Gastroesophageal sphincter (tissue), 4 donors: ENCODE measurements around the gene FRRS1. TPM values are rescaled to one million over a fixed set of nuclear protein-coding genes. Genes with fewer than 3 reads are reported as not detected.
A peak's percentile ranks its signal among the peaks of the same experiment; 100 is the strongest.

ENCODE experiments used
- ATAC-seq: fragments of 150-250 bp; one replicate; pipeline ENCODE4 v1.9.1; 2016; ENCODE audit warnings: mild to moderate bottlenecking, moderate library complexity
- H3K27ac ChIP-seq, 4 donors: fragments of 200-600 bp; sonication (generic) in 3 of 4; 1 replicate in 3 of 4; 2 replicates in 1 of 4; pipeline ENCODE4 v1.5.1; 2016 to 2019
- H3K27me3 ChIP-seq: fragments of 200-600 bp; sonication (generic); one replicate; pipeline ENCODE4 v1.5.1; 2019
- H3K36me3 ChIP-seq, 2 donors: fragments of 200-600 bp; sonication (generic); one replicate each; pipeline ENCODE4 v1.5.1; 2019; ENCODE audit warnings: control low read depth in 1 of 2
- H3K4me1 ChIP-seq, 3 donors: fragments of 200-600 bp; sonication (generic); 1 replicate in 2 of 3; 2 replicates in 1 of 3; pipeline ENCODE4 v1.5.1; 2016 to 2019; ENCODE audit warnings: control low read depth in 2 of 3
- H3K4me3 ChIP-seq, 2 donors: fragments of 200-600 bp; sonication (generic); one replicate each; pipeline ENCODE4 v1.5.1; 2019; ENCODE audit warnings: mild to moderate bottlenecking in 1 of 2, moderate library complexity in 1 of 2
- H3K9me3 ChIP-seq, 3 donors: fragments of 200-600 bp; sonication (generic); one replicate each; pipeline ENCODE4 v1.5.1; 2017 to 2019; ENCODE audit warnings: control low read depth in 2 of 3
- EP300 ChIP-seq: sonication (generic); formaldehyde crosslinking; IDR thresholded peaks from one replicate; pipeline ENCODE4 v1.6.1; 2017; ENCODE audit warnings: antibody characterized with exemption, mild to moderate bottlenecking
- POLR2A ChIP-seq, 2 donors: fragments of 450-650 bp; IDR thresholded peaks; one replicate each; pipeline ENCODE4 v1.6.1; 2017; ENCODE audit warnings: antibody characterized with exemption in 2 of 2, mild to moderate bottlenecking in 2 of 2, moderate library complexity in 1 of 2
- POLR2AphosphoS5 ChIP-seq: sonication (generic); formaldehyde crosslinking; IDR thresholded peaks from one replicate; pipeline ENCODE4 v1.6.1; 2017; ENCODE audit warnings: antibody characterized with exemption
- WGBS, 2 donors: methylation state at CpG; one replicate each; pipeline ENCODE4 v1.1.5; 2018; ENCODE audit warnings: low coverage in 1 of 2; 5-methylcytosine and 5-hydroxymethylcytosine counted together
- total RNA-seq, 4 donors: library from RNA; depleted of rRNA; stranded (reverse); fragments of >200 nt; gene quantifications; one replicate each; pipeline ENCODE4 v1.1.0, GENCODE V29; 2016
- TF ChIP-seq, protein P1 (sequence below), 4 experiments: fragments of 200-600 bp in 2 of 4; fragments of 450-650 bp in 2 of 4; sonication (generic) in 1 of 4; IDR thresholded peaks; one replicate each; pipeline ENCODE4 v1.5.1; 2017 to 2019; ENCODE audit warnings: antibody characterized with exemption in 4 of 4, mild to moderate bottlenecking in 2 of 4, moderate library complexity in 2 of 4

FRRS1 gene
- total RNA-seq, 4 donors from 2014 or later, result 2.5 to 5.3 (median 3.1) TPM

- peaks cover 3 to 39% (median 7%) of the 10 kb centered on the region in 3 donors for H3K4me1 ChIP-seq
- WGBS, 2 donors, result 66 to 91% methylated on average over 3 to 4 of the region's 4 CpGs
- ATAC-seq, result no peak
- TF ChIP-seq POLR2A (IDR thresholded peaks at IDR 0.05), result no peak
- no peak for TF ChIP-seq POLR2AphosphoS5
- no peak for TF ChIP-seq EP300
- TF ChIP-seq, protein P1, sequence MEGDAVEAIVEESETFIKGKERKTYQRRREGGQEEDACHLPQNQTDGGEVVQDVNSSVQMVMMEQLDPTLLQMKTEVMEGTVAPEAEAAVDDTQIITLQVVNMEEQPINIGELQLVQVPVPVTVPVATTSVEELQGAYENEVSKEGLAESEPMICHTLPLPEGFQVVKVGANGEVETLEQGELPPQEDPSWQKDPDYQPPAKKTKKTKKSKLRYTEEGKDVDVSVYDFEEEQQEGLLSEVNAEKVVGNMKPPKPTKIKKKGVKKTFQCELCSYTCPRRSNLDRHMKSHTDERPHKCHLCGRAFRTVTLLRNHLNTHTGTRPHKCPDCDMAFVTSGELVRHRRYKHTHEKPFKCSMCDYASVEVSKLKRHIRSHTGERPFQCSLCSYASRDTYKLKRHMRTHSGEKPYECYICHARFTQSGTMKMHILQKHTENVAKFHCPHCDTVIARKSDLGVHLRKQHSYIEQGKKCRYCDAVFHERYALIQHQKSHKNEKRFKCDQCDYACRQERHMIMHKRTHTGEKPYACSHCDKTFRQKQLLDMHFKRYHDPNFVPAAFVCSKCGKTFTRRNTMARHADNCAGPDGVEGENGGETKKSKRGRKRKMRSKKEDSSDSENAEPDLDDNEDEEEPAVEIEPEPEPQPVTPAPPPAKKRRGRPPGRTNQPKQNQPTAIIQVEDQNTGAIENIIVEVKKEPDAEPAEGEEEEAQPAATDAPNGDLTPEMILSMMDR (IDR thresholded peaks at IDR 0.05), result no peak
- H3K4me3 ChIP-seq, result no peak overlapping the region
- H3K27me3 ChIP-seq, result no peaks in the 10 kb centered on the region
- H3K27ac ChIP-seq, result no peak overlapping the region
- no peaks in the 10 kb centered on the region for H3K9me3 ChIP-seq
- peaks cover 0 to 24% of the 10 kb centered on the region in 2 donors for H3K36me3 ChIP-seq
Observed at GRCh38 chr1:99669376-99669775, 97.1 kb downstream of the FRRS1 start.

DNA sequence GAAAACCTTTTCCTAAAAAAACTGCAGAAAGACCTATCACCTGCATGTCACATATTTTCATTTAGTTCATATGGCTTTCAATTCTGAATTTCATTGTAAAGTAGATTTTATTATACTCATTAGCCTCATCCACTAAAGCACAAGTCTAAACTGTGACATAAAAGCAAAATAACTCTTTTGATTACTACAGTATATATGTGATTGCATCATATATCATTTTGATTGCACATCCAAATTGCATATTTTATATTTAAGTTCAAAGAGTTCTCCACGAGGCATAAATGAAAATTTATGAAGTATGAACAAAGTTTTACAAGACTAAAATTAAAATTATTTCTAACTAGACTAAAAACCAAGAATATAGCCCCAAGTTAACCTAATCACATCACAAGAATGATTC, 101.2 kb downstream of the FRRS1 start:
- no peak overlapping the region for H3K4me3 ChIP-seq
- TF ChIP-seq, protein P1 (IDR thresholded peaks at IDR 0.05), result no peak
- TF ChIP-seq POLR2A (IDR thresholded peaks at IDR 0.05) (no peak), EP300 (no peak), POLR2AphosphoS5 (no peak)
- H3K36me3 ChIP-seq, result peaks cover 0 to 24% of the 10 kb centered on the region in 2 donors
- peaks cover 3 to 36% (median 16%) of the 10 kb centered on the region in 3 donors for H3K4me1 ChIP-seq
- H3K9me3 ChIP-seq, result no peaks in the 10 kb centered on the region
- H3K27ac ChIP-seq, result no peak overlapping the region
- H3K27me3 ChIP-seq, result no peaks in the 10 kb centered on the region
- ATAC-seq, result no peak
- 92 to 100% methylated on average over 1 of the region's 1 CpG for WGBS, 2 donors

GRCh38 chr1:99663501-99663900, 102.9 kb downstream of the FRRS1 start:
- H3K4me3 ChIP-seq, result no peak overlapping the region
- ATAC-seq, result no peak
- WGBS, 2 donors, result 81 to 94% methylated on average over 2 of the region's 2 CpGs
- peaks cover 0 to 11% of the 10 kb centered on the region in 2 donors for H3K36me3 ChIP-seq
- H3K4me1 ChIP-seq, result peaks cover 3 to 48% (median 19%) of the 10 kb centered on the region in 3 donors
- no peaks in the 10 kb centered on the region for H3K27me3 ChIP-seq
- no peaks in the 10 kb centered on the region for H3K9me3 ChIP-seq
- TF ChIP-seq, protein P1 (IDR thresholded peaks at IDR 0.05), result no peak
- TF ChIP-seq POLR2A (IDR thresholded peaks at IDR 0.05), result no peak
- no peak for TF ChIP-seq POLR2AphosphoS5
- no peak for TF ChIP-seq EP300
- H3K27ac ChIP-seq, result peak overlapping the region in 3 of 4 donors; percentile 59 to 74 (median 60)

DNA sequence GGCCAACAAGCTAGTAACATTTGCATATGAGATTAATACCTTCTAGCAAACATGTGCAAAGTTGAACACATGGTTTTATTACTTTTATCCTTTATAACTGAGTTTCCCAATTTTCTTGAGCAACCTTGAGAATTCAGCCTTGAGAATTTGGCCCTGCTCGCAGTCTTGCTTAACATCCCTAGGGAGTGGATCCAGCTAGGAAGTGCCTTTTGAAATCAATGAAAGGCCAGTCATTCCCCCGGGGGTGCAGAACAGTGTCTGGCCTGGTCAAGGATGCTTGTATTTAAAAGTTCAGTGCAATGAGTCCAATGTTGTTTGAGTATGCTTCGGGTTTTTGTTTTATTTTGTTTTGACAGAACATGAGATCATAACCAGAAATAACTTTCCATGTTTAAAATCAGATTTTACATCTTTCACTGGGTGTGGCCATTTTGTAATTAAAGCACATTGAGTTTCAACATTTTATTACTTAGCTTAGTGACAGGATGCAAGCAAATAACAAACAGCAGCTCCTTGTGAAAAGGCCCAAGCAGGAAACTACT, 103.8 kb downstream of the FRRS1 start:
- Histone ChIP-seq H3K4me1 (peaks cover 3 to 48% (median 19%) of the 10 kb centered on the region in 3 donors), H3K9me3 (no peaks in the 10 kb centered on the region), H3K4me3 (no peak overlapping the region), H3K27ac (peak overlapping the region in 3 of 4 donors; percentile 59 to 74 (median 60)), H3K36me3 (peaks cover 0 to 3% of the 10 kb centered on the region in 2 donors), H3K27me3 (no peaks in the 10 kb centered on the region)
- TF ChIP-seq POLR2AphosphoS5 (peak; percentile 85), POLR2A (IDR thresholded peaks at IDR 0.05) (no peak), EP300 (no peak)
- TF ChIP-seq, protein P1 (IDR thresholded peaks at IDR 0.05), result no peak
- WGBS, 2 donors, result 16 to 24% methylated on average over 3 of the region's 3 CpGs
- ATAC-seq, result peak; percentile 90

GRCh38 chr1:99661780-99662179, 104.7 kb downstream of the FRRS1 start:
- no peaks in the 10 kb centered on the region for H3K9me3 ChIP-seq
- no peak for ATAC-seq
- H3K27me3 ChIP-seq, result no peaks in the 10 kb centered on the region
- H3K36me3 ChIP-seq, result no peaks in the 10 kb centered on the region
- H3K27ac ChIP-seq, result peak overlapping the region; percentile 56 to 65 (median 60)
- H3K4me3 ChIP-seq, result no peak overlapping the region
- TF ChIP-seq EP300, result no peak
- TF ChIP-seq POLR2AphosphoS5, result no peak
- TF ChIP-seq, protein P1 (IDR thresholded peaks at IDR 0.05), result no peak
- no peak for TF ChIP-seq POLR2A (IDR thresholded peaks at IDR 0.05)
- H3K4me1 ChIP-seq, result peaks cover 3 to 48% (median 19%) of the 10 kb centered on the region in 3 donors
- WGBS, 2 donors, result 68 to 83% methylated on average over 2 to 3 of the region's 3 CpGs
